BE2C (cell line): ENCODE data around the gene PPP4R3A.
"Not testable (repeated sequence)": the region's sequence is repeated elsewhere in the genome, so short reads cannot be mapped to it uniquely, and the experiment has no call there.

Experiments used
- DNase-seq: peaks from one replicate; pipeline ENCODE4 v3.0.0-alpha.2; 2020
- H3K27me3 ChIP-seq: fragments of 250-450 bp; sonication (Bioruptor Pico); 2 replicates; pipeline ENCODE4 v1.5.1; 2020; ENCODE audit warnings: mild to moderate bottlenecking
- H3K36me3 ChIP-seq: fragments of 250-450 bp; sonication (Bioruptor Pico); 2 replicates; pipeline ENCODE4 v1.5.1; 2020; ENCODE audit warnings: mild to moderate bottlenecking
- H3K4me1 ChIP-seq: fragments of 250-450 bp; sonication (Bioruptor Pico); 2 replicates; pipeline ENCODE4 v1.5.1; 2020
- H3K4me3 ChIP-seq: 2 replicates; pipeline ENCODE4 v1.5.1; 2011; ENCODE audit warnings: low read depth, low read length
- H3K9me3 ChIP-seq: fragments of 250-450 bp; sonication (Bioruptor Pico); 2 replicates; pipeline ENCODE4 v1.5.1; 2020
- TF ChIP-seq, protein P1 (sequence below): IDR thresholded peaks from 2 replicates; pipeline ENCODE4 v1.5.1; 2012; ENCODE audit warnings: mild to moderate bottlenecking, low read depth, low read length

The PPP4R3A gene

DNA sequence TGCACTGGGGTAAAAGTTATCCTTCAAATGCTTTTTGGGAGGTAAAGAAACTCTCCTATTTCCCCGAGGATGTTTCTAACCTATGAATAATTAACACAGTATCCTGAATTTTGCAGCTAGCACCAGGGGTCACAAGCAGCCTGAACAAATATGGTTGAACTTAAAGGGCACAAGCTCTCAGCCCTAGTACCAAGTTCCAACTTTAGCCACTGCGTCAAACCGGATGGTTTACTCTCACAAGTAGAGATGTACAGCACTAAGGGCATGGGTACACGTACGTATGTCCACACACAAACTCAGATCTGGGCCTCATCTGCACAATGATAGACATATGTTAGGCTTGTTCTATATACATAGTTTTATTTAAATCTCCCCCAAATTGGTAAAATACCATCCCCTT lies 97.2 kb downstream of the PPP4R3A start:
- TF ChIP-seq, protein P1, sequence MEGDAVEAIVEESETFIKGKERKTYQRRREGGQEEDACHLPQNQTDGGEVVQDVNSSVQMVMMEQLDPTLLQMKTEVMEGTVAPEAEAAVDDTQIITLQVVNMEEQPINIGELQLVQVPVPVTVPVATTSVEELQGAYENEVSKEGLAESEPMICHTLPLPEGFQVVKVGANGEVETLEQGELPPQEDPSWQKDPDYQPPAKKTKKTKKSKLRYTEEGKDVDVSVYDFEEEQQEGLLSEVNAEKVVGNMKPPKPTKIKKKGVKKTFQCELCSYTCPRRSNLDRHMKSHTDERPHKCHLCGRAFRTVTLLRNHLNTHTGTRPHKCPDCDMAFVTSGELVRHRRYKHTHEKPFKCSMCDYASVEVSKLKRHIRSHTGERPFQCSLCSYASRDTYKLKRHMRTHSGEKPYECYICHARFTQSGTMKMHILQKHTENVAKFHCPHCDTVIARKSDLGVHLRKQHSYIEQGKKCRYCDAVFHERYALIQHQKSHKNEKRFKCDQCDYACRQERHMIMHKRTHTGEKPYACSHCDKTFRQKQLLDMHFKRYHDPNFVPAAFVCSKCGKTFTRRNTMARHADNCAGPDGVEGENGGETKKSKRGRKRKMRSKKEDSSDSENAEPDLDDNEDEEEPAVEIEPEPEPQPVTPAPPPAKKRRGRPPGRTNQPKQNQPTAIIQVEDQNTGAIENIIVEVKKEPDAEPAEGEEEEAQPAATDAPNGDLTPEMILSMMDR, result no peak
- Histone ChIP-seq H3K4me1 (no peaks in the 10 kb centered on the region; the same call in 1 of the 2 replicates), H3K4me3 (no peak overlapping the region), H3K36me3 (no peaks in the 10 kb centered on the region), H3K27me3 (peaks cover 19% of the 10 kb centered on the region), H3K9me3 (no peaks in the 10 kb centered on the region; the same call in 1 of the 2 replicates)
- DNase-seq, result no peak

DNA sequence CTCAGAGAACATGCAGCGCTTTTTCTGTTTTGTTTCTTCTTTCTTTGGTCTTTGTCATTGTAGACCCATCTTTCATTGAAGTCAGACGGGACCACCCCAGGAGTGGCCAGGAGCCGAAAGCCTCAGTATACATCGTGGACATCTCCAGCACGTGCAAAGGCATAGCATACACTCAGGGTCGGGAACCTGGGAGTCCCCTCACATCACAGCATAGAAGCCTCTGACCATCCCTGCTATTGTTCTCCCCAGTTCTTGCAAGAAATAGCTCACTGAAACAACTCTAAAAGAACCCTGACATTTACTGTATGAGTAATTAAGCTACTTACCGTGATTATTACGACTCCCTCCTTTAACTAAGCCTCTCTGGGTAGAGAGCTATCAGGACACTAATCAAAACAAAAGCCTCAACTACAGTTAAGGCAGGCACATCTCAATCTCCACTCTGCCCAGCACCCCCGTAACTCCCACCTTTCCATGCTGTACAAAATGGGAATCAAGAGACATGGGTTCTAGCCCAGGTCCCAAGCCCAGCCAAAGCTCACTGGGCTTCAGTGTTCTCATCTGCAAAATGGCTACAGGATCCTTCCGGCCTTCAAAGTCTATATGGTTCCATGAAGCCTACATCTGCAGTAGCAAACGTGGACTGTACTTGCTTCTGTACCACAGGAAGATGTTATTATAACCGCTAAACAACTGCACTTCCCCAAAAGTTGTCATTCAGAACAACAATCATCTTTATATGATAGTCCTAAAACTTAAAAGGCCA lies 99.2 kb downstream of the PPP4R3A start:
- TF ChIP-seq, protein P1, result no peak
- no peak for DNase-seq
- Histone ChIP-seq H3K27me3 (no peaks in the 10 kb centered on the region; the same call in 1 of the 2 replicates), H3K4me1 (no peaks in the 10 kb centered on the region), H3K36me3 (no peaks in the 10 kb centered on the region), H3K9me3 (no peaks in the 10 kb centered on the region), H3K4me3 (no peak overlapping the region)

DNA sequence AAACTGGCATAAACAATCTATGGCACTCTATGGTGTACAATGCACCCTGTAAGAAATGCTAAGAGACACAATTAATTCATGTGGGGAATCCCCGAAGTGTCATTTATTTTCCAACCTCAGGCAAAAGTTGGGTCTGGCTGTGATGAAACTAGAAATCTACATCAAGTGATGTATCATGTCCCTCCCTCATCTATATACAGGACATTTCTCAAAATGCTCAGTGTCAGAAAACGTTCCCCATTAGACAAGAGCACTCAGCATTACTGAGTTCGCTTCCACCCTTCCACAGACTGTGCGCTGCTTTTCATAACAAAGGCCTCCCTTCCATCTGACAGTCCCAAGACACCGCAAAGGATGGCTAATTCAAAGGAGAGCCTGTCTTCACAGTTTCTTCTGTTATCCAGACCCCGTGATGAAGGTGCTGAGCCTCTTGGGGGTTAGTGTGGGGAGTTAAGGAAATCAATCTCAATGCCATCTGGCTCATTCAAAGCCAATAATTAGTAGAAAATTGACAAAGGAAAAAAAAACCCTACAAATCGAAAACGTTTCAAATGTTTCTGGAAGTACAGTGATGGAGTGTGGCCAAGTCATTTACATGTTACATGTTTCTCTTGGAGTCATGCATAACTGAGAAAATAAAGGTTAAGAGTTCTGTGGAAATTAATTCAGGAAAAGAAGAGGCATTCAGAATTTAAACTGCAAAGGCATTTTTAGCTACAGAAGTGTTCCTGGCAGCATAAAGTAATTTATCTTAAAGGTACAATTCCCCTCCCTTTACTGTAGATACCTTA lies 100.0 kb downstream of the PPP4R3A start:
- no peaks in the 10 kb centered on the region for H3K36me3 ChIP-seq
- no peak for DNase-seq
- H3K4me3 ChIP-seq, result no peak overlapping the region

DNA sequence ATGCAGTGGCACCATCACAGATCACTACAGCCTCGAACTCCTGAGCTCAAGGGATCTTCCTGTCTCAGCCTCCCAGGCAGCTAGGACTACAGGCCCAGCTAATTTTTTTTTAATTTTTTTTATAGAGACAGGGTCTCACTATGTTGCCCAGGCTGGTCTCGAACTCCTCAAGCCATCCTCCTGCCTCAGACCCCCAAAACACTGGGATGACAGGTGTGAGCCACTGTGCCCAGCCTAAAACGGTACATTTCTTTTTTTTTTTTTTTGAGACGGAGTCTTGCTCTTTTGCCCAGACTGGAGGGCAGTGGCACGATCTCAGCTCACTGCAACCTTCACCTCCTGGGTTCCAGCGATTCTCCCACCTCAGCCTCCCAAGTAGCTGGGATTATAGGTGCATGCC lies 100.9 kb downstream of the PPP4R3A start:
- H3K27me3 ChIP-seq, H3K9me3 ChIP-seq, H3K4me1 ChIP-seq, DNase-seq, H3K36me3 ChIP-seq, H3K4me3 ChIP-seq: not testable (repeated sequence)

More for the DNA sequence above, 100.0 kb downstream of the PPP4R3A start:
- Histone ChIP-seq H3K27me3 (no peaks in the 10 kb centered on the region), H3K9me3 (no peaks in the 10 kb centered on the region), H3K4me1 (no peaks in the 10 kb centered on the region)
- TF ChIP-seq, protein P1, result no peak
